KOPT-K1 (cell line): ENCODE results near the gene AATK.
"Not testable (repeated sequence)": the region's sequence is repeated elsewhere in the genome, so short reads cannot be mapped to it uniquely, and the experiment has no call there.

Source experiments
- H3K27ac ChIP-seq: fragments of 200-600 bp; sonication (generic); 2 replicates; pipeline ENCODE4 v1.5.1; 2016; ENCODE audit warnings: antibody characterized with exemption, mild to moderate bottlenecking, low read depth, low read length; ENCODE audit not compliant: poor library complexity, severe bottlenecking
- H3K36me3 ChIP-seq: fragments of 200-600 bp; sonication (generic); 2 replicates; pipeline ENCODE4 v1.5.1; 2017; ENCODE audit warnings: antibody characterized with exemption, mild to moderate bottlenecking, low read length, moderate library complexity; ENCODE audit not compliant: insufficient read depth
- H3K9me3 ChIP-seq: fragments of 200-600 bp; sonication (generic); 2 replicates; pipeline ENCODE4 v1.5.1; 2017; ENCODE audit warnings: antibody characterized with exemption, low read length, mild to moderate bottlenecking; ENCODE audit not compliant: insufficient read depth, poor library complexity, severe bottlenecking

AATK gene

DNA sequence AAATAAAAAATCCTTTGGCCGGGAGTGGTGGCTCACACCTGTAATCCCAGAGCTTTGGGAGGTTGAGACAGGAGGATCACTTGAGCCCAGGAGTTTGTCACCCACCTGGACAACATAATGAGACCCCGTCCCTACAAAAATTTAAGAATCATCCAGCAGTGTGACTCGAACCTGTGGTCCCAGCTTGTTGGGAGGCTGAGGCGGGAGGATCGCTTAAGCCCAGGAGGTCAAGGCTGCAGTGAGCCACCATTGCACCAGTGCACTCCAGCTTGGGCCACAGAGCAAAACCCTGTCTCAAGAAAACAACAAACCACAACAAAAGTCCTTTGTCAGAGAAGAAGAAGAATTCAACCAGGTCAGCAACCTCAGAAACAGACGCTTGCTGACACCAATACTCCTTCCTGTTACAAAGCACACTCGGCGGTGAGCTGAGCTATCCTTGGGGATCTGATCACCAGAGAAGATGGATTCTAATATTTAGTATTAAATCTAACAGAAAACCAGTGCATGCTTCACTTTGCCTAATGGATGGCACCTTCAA is 13.7 kb downstream of the AATK start:
- Histone ChIP-seq H3K27ac (no peak overlapping the region), H3K9me3 (no peaks in the 10 kb centered on the region), H3K36me3 (no peaks in the 10 kb centered on the region)

GRCh38 chr17:81151278-81151677 is 14.7 kb downstream of the AATK start:
- no peak overlapping the region for H3K27ac ChIP-seq
- no peaks in the 10 kb centered on the region for H3K36me3 ChIP-seq
- H3K9me3 ChIP-seq = no peaks in the 10 kb centered on the region

- no peaks in the 10 kb centered on the region for H3K9me3 ChIP-seq
- H3K27ac ChIP-seq = no peak overlapping the region
- H3K36me3 ChIP-seq = no peaks in the 10 kb centered on the region
Observed at GRCh38 chr17:81150377-81151077, 15.5 kb downstream of the AATK start.

DNA sequence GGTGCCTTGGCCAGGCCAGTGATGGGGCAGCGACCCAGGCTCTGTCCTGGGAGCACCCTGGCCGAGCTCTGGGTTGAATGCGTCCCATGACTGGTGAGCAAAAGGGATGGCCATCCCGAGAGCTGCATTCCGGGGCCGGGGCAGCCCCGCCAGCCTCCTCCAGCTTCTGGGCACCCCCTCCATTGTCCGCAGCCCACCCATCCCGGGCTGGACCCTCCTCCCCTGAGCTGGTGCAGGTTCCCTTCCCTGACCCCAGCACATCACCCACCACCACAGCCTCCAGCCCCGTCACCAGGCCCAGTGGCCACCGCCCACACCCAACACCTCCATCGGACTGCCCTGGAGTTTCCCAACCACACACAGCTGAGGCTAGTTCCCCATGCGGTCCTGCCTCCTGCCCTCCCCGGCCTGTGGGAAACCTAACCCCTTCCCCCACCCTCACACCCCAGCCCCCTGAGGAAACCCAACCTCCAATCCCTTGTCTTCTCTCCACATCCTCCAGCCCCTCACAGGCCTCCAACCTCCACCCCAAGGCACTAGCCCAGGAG is 17.0 kb downstream of the AATK start:
- Histone ChIP-seq H3K27ac (no peak overlapping the region), H3K9me3 (no peaks in the 10 kb centered on the region), H3K36me3 (no peaks in the 10 kb centered on the region)

DNA sequence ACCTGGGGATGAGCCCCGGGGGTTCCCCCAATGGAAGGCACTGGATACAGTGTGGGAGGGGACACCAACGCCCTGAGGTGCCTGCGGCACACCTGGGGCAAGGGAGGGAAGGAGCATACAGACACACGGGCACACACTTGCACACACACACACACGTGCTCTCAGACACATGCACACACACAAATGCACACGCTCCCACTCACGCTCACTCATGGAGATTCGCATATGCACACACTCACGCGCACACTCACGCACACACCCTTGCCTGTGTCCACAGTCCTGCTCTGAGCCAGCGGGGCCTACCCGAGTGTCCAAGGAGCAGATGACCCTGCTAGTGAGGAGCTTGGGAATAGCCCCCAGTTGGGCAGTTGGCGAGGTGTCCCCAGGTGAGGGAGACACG is 17.4 kb downstream of the AATK start:
- Histone ChIP-seq H3K27ac (no peak overlapping the region), H3K9me3 (no peaks in the 10 kb centered on the region), H3K36me3 (no peaks in the 10 kb centered on the region)

- no peaks in the 10 kb centered on the region for H3K36me3 ChIP-seq
- H3K9me3 ChIP-seq = no peaks in the 10 kb centered on the region
- H3K27ac ChIP-seq = no peak overlapping the region
Observed at GRCh38 chr17:81147701-81148100, 18.3 kb downstream of the AATK start.

DNA sequence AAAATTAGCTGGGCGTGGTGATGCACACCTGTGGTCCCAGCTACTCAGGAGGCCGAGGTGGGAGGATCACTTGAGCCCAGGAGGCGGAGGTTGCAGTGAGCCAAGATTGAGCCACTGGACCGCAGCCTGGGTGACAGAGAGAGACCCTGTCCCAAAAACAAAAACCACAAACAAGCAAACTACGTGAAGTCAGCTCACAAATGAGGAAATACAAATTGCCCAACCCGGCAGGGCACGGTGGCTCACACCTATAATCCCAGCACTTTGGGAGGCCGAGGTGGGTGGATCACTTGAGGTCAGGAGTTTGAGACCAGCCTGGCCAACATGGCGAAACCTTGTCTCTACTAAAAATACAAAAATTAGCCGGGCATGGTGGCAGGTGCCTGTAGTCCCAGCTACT is 19.8 kb downstream of the AATK start:
- H3K36me3 ChIP-seq = not testable (repeated sequence)

DNA sequence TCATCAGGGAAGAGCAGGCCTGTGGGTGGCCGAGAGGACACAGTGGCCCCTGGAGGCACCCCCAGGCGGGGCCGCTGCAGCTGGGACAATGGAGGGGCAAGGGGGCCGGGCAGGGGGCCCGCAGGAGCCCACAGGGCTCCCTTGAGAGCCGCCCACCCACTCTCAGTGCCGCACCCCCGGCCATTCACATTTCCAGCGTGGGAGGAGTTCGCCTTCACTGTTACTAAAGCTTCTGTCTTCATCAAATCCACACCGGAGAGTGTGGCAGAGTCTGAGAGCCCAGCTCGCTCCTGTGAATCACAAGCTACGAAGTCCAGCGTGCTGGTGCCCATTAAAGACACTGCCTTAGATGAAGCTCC is 21.6 kb downstream of the AATK start:
- Histone ChIP-seq H3K36me3 (no peaks in the 10 kb centered on the region), H3K27ac (no peak overlapping the region), H3K9me3 (no peaks in the 10 kb centered on the region)

More for the DNA sequence above, 19.8 kb downstream of the AATK start:
- H3K9me3 ChIP-seq, H3K27ac ChIP-seq: not testable (repeated sequence)

DNA sequence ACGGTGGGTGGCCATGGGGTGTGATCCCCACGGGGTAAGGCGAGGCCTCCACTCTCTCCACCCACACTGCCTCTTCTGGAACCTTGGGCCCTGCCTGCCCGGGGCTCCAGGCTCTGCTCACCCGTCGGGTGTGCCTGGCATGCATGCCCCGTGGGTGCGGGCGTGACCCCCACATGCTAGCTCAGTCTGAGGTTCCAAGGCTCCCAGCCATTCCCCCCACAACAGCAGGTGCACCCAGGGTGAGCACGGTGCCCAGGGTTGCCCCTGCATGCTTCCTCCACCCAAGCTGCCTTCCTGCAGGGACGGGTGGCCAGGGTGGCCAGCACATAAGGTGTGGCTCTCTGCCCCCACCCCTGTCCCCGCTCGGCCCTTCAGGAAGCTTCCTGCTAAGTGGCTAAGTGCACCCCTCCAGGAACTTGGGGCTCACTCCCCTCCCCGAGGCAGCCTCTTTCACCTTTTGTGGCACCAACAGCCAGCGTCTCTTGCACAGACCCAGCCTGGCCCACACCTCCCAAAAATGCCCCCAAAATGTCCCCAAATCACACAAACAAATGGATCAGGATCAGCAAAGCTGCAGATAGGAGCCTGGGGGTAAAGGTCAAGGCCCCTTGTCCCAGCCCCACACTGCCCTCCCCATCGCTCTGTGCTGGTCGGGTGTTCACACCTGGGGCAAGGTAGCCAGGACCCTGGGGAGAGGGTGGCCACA is 22.2 kb downstream of the AATK start:
- no peaks in the 10 kb centered on the region for H3K9me3 ChIP-seq
- no peak overlapping the region for H3K27ac ChIP-seq
- H3K36me3 ChIP-seq = no peaks in the 10 kb centered on the region

DNA sequence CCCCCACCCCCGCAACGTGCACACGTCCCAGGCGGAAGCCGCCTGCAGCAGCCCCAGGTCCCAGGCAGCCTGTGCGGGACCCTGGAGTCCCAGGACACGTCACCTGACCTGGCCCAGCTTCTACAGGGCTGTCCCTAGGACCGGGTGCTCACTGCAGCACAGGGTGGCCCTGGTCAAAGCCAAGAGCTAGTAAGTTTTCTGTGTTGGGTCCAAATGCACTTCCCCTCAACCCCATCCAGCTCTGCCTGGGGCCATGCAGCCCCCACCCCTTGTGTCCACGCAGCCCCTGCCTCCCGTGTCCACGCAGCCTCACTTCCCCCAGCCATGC is 22.9 kb downstream of the AATK start:
- no peak overlapping the region for H3K27ac ChIP-seq
- no peaks in the 10 kb centered on the region for H3K9me3 ChIP-seq
- no peaks in the 10 kb centered on the region for H3K36me3 ChIP-seq

DNA sequence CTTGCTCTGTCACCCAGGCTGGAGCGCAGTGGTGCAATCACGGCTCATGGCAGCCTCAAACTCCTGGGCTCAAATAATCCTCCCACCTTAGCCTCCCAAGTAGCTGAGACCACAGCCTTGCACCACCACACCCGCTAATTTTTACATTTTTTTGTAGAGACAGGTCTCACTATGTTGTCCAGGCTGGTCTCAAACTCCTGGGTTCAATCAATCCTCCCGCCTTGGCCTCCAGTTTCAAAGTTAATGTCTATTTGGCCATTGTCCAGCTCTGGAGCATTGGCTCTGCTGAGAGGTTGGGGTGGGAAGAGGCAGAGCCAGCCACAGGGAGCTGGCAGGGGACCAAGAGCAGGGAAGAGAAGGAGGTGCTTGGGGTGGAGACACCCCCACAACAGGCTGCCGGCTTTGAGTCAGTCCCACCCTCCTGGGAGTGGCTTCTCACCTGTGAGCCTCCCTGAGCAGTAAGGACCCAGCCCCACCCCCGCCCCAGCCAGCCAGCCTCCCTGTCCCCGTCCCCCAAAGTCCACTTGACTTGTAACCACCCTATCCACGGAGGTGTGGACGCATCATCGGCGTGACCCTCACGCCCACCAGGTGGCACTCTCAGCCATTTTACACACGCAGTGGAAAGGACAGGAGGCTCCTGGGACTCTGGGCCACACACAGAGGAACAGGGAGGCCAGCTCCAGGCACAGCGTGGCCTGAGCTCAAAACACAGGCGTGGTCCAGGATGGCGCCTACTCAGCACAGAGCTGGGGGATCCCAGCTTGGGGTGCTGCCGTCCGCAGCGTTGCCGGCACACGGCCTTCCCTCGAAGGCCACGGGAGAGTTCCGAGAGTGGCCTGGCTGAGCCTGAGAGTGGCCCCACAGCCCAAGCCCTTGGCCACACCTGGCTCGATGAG is 23.5 kb downstream of the AATK start:
- no peaks in the 10 kb centered on the region for H3K9me3 ChIP-seq
- no peak overlapping the region for H3K27ac ChIP-seq
- H3K36me3 ChIP-seq = no peaks in the 10 kb centered on the region

DNA sequence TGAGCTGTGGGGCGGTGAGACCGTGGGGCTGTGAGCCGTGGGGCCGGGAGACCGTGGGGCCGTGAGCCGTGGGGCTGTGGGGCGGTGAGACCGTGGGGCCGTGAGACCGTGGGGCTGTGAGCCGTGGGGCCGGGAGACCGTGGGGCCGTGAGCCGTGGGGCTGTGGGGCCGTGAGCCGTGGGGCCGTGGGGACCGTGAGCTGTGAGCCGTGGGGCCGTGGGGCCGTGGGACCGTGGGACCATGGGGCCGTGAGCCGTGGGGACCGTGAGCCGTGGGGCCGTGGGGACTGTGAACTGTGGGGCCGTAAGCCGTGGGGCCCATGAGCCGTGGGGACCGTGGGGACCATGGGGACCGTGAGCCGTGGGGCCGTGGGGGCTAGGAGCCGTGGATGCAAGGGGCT is 25.3 kb downstream of the AATK start:
- Histone ChIP-seq H3K9me3 (no peaks in the 10 kb centered on the region), H3K36me3 (no peaks in the 10 kb centered on the region), H3K27ac (no peak overlapping the region)

- Histone ChIP-seq H3K9me3 (no peaks in the 10 kb centered on the region), H3K36me3 (no peaks in the 10 kb centered on the region), H3K27ac (no peak overlapping the region)
Observed at GRCh38 chr17:81140018-81140417, 26.0 kb downstream of the AATK start.

- Histone ChIP-seq H3K36me3 (no peaks in the 10 kb centered on the region), H3K9me3 (no peaks in the 10 kb centered on the region), H3K27ac (no peak overlapping the region)
Observed at GRCh38 chr17:81139428-81139827, 26.6 kb downstream of the AATK start.

GRCh38 chr17:81138500-81138899 is 27.5 kb downstream of the AATK start:
- Histone ChIP-seq H3K36me3 (no peaks in the 10 kb centered on the region), H3K27ac (no peak overlapping the region), H3K9me3 (no peaks in the 10 kb centered on the region)
